Stromal cell of bone marrow (primary cell): ENCODE measurements around the gene FA2H.
"Not testable (repeated sequence)": the region's sequence is repeated elsewhere in the genome, so short reads cannot be mapped to it uniquely, and the experiment has no call there.

Experiments
- DNase-seq: peaks from one replicate; pipeline ENCODE4 v3.0.0-alpha.2; 2012; ENCODE audit warnings: low read depth

FA2H gene, protein sequence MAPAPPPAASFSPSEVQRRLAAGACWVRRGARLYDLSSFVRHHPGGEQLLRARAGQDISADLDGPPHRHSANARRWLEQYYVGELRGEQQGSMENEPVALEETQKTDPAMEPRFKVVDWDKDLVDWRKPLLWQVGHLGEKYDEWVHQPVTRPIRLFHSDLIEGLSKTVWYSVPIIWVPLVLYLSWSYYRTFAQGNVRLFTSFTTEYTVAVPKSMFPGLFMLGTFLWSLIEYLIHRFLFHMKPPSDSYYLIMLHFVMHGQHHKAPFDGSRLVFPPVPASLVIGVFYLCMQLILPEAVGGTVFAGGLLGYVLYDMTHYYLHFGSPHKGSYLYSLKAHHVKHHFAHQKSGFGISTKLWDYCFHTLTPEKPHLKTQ

GRCh38 chr16:74774223-74775139 is at the start of gene FA2H:
Gene FA2H, minus strand, starts transcription at chr16:74774820. Its CDS starts 65 bp downstream, at chr16:74774755.
- DNase-seq, result no peak

GRCh38 chr16:74817851-74818250 is 43.2 kb upstream of the FA2H start:
- no peak for DNase-seq

GRCh38 chr16:74813109-74813641 is 38.6 kb upstream of the FA2H start:
- DNase-seq, result peak; percentile 21

- no peak for DNase-seq
Observed at GRCh38 chr16:74811911-74812310, 37.3 kb upstream of the FA2H start.

DNA sequence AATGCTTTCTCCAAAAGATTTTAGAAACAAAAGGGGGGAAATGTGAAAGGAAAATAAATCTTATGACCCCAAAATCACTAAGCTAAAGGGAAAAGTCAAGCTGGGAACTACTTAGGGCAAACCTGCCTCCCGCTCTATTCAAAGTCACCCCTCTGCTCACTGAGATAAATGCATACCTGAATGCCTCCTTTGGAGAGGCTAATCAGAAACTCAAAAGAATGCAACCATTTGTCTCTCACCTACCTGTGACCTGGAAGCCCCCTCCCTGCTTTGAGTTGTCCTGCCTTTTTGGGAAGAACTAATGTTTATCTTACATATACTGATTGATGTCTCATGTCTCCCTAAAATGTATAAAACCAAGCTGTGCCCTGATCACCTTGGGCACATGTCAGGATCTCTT is 36.6 kb upstream of the FA2H start:
- not testable (repeated sequence) for DNase-seq

- no peak for DNase-seq
Observed at GRCh38 chr16:74807052-74807646, 32.5 kb upstream of the FA2H start.

GRCh38 chr16:74800216-74800871 is 25.7 kb upstream of the FA2H start:
- DNase-seq, result no peak

- DNase-seq, result no peak
Observed at GRCh38 chr16:74797414-74797813, 22.8 kb upstream of the FA2H start.

DNA sequence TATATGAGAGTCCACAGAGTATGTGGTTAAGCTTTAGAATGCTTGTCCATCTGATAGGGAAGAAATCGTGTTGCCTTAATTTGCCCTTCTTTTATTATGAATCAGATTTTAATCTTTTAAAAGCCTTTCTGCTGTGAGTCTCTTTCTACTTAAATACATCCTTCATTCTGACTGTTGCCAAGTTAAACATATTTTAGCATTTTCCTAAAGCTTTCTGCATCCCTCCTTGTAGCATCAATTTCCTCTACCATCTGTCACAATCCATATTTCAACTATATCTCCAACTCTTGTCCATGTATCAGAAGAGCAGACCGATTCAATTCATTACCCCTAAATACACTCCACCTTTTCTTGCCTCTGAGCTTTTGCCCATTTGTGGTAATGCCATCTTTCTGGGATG is 20.5 kb upstream of the FA2H start:
- no peak for DNase-seq

DNA sequence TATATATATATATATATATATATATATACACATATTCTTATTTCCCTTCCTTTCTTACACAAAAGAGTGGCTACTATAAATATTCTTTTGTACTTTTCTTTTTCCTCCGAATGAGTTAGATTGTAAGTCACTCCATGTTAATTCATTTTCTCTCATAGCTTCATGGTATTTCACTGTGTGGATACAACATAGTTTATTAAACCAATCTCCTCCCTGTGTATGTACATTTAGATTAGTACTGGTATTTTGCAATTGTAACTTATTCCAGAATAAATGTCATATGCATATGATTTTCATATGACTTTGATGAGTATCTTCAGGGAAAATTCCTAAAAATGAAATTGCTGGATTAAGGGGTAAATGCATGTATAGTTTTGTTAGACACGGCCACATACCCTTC is 20.0 kb upstream of the FA2H start:
- DNase-seq, result no peak

DNA sequence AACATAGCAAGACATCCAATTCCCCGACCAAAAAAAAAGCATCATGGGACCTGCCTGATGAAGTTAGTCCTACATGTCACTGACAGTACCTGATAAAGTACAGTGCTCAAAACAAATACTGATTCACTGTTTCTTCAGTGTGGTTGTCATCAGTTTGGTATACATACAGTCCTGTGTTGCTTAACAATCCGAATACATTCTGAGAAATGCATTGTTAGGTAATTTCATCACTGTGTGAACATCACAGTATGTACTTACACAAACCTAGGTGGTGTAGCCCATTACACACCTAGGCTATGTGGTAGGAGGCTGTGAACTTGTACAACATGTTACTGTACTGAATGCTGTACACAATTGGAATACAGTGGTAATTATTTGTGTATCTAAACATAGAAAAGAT is 19.0 kb upstream of the FA2H start:
- DNase-seq, result no peak

DNA sequence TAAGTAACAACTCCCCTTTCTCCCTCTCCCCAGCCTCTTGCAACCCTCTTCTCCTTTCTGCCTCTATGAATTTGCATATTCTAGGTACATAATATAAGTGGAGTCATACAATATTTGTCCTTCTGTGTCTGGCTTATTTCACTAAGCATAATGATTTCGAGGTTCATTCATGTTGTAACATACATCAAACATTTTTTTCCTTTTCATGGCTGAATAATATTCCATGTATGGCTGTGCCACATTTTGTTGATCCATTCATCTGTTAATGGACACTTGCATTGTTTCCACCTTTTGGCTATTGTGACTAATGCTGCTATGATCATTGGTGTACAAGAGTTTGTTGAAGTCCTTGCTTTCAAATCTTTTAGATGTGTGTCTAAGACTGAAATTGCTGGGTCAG is 17.6 kb upstream of the FA2H start:
- no peak for DNase-seq

DNA sequence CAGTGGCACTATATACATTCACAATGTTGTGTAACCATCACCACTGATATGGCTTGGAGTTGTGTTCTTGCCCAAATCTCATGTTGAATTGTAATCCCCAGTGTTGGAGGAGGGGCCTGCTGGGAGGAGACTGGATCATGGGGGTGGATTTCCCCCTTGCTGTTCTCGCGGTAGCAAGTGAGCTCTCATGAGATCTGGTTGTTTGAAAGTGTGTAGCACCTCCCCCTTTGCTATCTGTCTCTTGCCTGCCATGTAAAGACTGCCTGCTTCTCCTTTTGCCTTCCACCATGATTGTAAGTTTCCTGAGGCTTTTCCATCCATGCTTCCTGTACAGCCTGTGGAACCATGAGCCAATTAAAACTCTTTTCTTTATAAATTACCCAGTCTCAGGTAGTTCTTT is 17.1 kb upstream of the FA2H start:
- not testable (repeated sequence) for DNase-seq

DNA sequence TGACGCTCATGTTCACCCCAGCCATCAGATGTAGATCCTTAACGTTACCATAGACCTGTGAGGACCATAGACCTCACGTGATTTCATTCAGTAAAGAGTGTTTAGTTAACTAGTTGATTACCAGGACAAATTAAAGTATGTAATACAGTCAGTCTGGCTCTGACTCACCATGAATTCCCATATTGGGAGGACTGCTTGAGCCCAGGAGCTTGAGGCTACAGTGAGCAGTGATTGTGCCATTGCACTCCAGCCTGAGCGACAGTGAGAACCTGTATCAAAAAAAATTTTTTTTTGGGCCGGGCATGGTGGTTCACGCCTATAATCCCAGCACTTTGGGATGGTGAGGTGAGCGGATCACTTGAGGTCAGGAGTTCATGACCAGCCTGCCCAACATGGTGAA is 13.5 kb upstream of the FA2H start:
- no peak for DNase-seq

- DNase-seq, result no peak
Observed at GRCh38 chr16:74785031-74785430, 10.4 kb upstream of the FA2H start.

- no peak for DNase-seq
Observed at GRCh38 chr16:74778646-74779045, 4.0 kb upstream of the FA2H start.

GRCh38 chr16:74776926-74777325 is 2.3 kb upstream of the FA2H start:
- no peak for DNase-seq

DNA sequence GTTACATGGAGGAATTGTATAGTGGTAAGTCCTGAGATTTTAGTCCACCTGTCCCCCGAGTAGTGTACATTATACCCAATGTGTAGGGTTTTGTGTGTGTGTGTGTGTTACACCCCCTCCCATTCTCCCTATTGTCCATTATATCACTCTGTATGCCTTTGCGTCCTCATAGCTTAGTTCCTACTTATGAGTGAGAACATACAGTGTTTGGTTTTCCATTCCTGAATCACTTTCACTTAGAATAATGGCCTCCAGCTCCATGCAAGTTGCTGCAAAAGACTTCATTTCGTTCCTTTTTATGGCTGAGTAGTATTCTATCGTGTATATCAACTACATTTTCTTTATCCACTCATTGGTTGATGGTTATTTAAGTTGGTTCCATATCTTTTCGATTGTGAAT is 635 bp upstream of the FA2H start:
- DNase-seq, result no peak

DNA sequence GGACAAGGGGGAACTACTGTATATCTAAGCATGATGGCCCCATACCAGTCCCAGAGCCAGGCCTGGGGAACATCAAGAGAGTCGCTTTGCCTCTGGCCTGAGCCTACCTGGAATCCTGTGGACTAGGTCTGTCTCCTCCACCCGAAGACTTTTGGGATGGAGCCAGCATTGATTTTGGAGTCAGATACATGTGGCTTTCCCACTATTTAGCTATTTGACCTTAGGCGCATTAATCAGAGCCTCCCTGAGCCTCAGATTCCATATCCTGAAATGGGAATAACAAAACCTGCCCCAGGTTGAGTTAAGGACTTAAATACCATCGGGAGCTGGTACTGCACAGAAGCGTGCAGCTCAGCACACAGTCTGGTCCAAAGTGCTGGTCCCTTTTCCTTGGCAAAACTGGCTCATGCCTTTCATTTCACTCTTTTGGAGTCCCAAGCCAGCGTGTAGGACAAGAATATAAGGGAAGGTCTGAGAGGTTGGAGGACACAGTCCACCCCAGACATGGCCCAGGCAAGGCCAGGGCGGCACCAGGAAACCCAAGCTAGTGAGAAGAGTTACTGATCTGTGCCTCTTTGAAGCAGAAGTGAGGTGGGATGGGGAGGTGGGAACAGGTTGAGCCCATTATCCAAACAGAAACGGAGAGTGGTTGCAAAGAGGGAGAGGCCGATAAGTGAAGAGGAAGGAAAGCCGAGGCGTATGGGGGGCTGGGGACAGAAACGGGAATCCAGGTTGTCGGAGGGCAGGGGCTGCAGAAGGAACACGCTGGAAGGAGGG is 986 bp downstream of the FA2H start:
- no peak for DNase-seq

- no peak for DNase-seq
Observed at GRCh38 chr16:74771656-74772315, 2.8 kb downstream of the FA2H start.
